GM18909 (cell line): ENCODE data around the gene RGS14.
"Not testable (repeated sequence)": the region's sequence is repeated elsewhere in the genome, so short reads cannot be mapped to it uniquely, and the experiment has no call there.

Experiments used
- ATAC-seq: cut with Tn5 transposase; IDR thresholded peaks from one replicate; pipeline ENCODE4 v1.9.1; 2021; ENCODE audit warnings: mild to moderate bottlenecking; ENCODE audit not compliant: unreplicated experiment, poor library complexity

Gene RGS14

GRCh38 chr5:177396807-177397206 is 39.1 kb downstream of the RGS14 start:
- ATAC-seq, result no peak

- ATAC-seq, result no peak
Measured at GRCh38 chr5:177397875-177398390, 40.2 kb downstream of the RGS14 start.

GRCh38 chr5:177399997-177400868 is 42.5 kb downstream of the RGS14 start, which contains the start of gene PFN3:
PFN3 (minus strand) TSS chr5:177400661; CDS start chr5:177400576, 85 bp downstream.
- ATAC-seq, result no peak

- ATAC-seq, result no peak
Measured at GRCh38 chr5:177402271-177403043, 44.7 kb downstream of the RGS14 start.

GRCh38 chr5:177403102-177403791 is 45.5 kb downstream of the RGS14 start:
- ATAC-seq, result peak; percentile 21

- ATAC-seq, result peak; percentile 76
Measured at GRCh38 chr5:177403792-177404640, 46.3 kb downstream of the RGS14 start.

GRCh38 chr5:177404641-177405179 is 47.0 kb downstream of the RGS14 start:
- ATAC-seq, result no peak

GRCh38 chr5:177405312-177405711 is 47.6 kb downstream of the RGS14 start:
- no peak for ATAC-seq

- ATAC-seq, result no peak
Measured at GRCh38 chr5:177405805-177406204, 48.1 kb downstream of the RGS14 start.

GRCh38 chr5:177409043-177409801 is 51.5 kb downstream of the RGS14 start, which contains the start of gene F12:
F12 (minus strand) TSS chr5:177409564; CDS start chr5:177409527, 37 bp downstream.
- no peak for ATAC-seq

- no peak for ATAC-seq
Measured at GRCh38 chr5:177410575-177410974, 52.9 kb downstream of the RGS14 start.

GRCh38 chr5:177412603-177413233 is 55.0 kb downstream of the RGS14 start:
- ATAC-seq, result peak; percentile 58

GRCh38 chr5:177414481-177414880 is 56.8 kb downstream of the RGS14 start:
- no peak for ATAC-seq

GRCh38 chr5:177417081-177417480 is 59.4 kb downstream of the RGS14 start:
- ATAC-seq, result not testable (repeated sequence)

- ATAC-seq, result no peak
Measured at GRCh38 chr5:177419046-177419445, 61.3 kb downstream of the RGS14 start.

GRCh38 chr5:177420472-177420871 is 62.7 kb downstream of the RGS14 start:
- ATAC-seq, result not testable (repeated sequence)

GRCh38 chr5:177421062-177421798 is 63.5 kb downstream of the RGS14 start:
- ATAC-seq, result no peak
